CD14-positive monocyte (primary cell): Measurements from ENCODE around the gene MORN3. TPM values are rescaled to one million over a fixed set of nuclear protein-coding genes. Genes with fewer than 3 reads are reported as not detected.
"Not testable (repeated sequence)": the region's sequence is repeated elsewhere in the genome, so short reads cannot be mapped to it uniquely, and the experiment has no call there.

Experiments used
- DNase-seq, 3 donors: peaks; one replicate each; pipeline ENCODE4 v3.0.0-alpha.2; 2011 to 2022
- H2AFZ ChIP-seq: 2 replicates; pipeline ENCODE4 v1.6.0; 2012; ENCODE audit warnings: mild to moderate bottlenecking, low read depth, low read length, inconsistent platforms; ENCODE audit not compliant: insufficient read depth, poor library complexity, severe bottlenecking
- H3K27ac ChIP-seq, 2 donors: 1 replicate in 1 of 2; 2 replicates in 1 of 2; pipeline ENCODE4 v1.5.1; 2012 to 2013; ENCODE audit warnings: low read length in 2 of 2, control low read depth in 1 of 2, inconsistent platforms in 1 of 2, low read depth in 1 of 2, mild to moderate bottlenecking in 1 of 2
- H3K27me3 ChIP-seq, 2 donors: one replicate each; pipeline versions ENCODE4 v1.6.0 to v1.6.1; 2011 to 2013; ENCODE audit warnings: low read length in 2 of 2; ENCODE audit not compliant: control insufficient read depth in 2 of 2, insufficient read depth in 2 of 2
- H3K36me3 ChIP-seq, 2 donors: replicated peaks in 1 of 2; 1 replicate in 1 of 2; 2 replicates in 1 of 2; pipeline versions ENCODE4 v1.5.1 to v1.6.1; 2012 to 2013; ENCODE audit warnings: low read length in 2 of 2, control low read depth in 1 of 2, inconsistent platforms in 1 of 2, mild to moderate bottlenecking in 1 of 2; ENCODE audit not compliant: insufficient read depth in 2 of 2, control insufficient read depth in 1 of 2
- H3K4me1 ChIP-seq, 2 donors: 1 replicate in 1 of 2; 2 replicates in 1 of 2; pipeline versions ENCODE4 v1.5.1 to v1.6.1; 2012 to 2013; ENCODE audit warnings: low read length in 2 of 2, control low read depth in 1 of 2, inconsistent platforms in 1 of 2, mild to moderate bottlenecking in 1 of 2, moderate library complexity in 1 of 2; ENCODE audit not compliant: insufficient read depth in 2 of 2, control insufficient read depth in 1 of 2
- H3K4me2 ChIP-seq: replicated peaks from 2 replicates; pipeline ENCODE3; 2012; ENCODE audit warnings: low read length, moderate library complexity, mild to moderate bottlenecking; ENCODE audit not compliant: poor library complexity, severe bottlenecking; ENCODE audit errors: extremely low read depth
- H3K4me3 ChIP-seq, 3 experiments: fragments of 200-600 bp in 1 of 3; sonication (generic) in 1 of 3; replicated peaks in 1 of 3; 1 replicate in 2 of 3; 2 replicates in 1 of 3; pipeline ENCODE4 v1.5.1; 2011 to 2013; ENCODE audit warnings: low read length in 3 of 3, mild to moderate bottlenecking in 3 of 3, control low read depth in 2 of 3, low read depth in 2 of 3, inconsistent platforms in 1 of 3, moderate library complexity in 1 of 3
- H3K79me2 ChIP-seq: 2 replicates; pipeline ENCODE4 v1.6.0; 2012; ENCODE audit warnings: mild to moderate bottlenecking, control low read depth, inconsistent platforms, low read length, moderate library complexity; ENCODE audit not compliant: insufficient read depth
- H3K9ac ChIP-seq: 2 replicates; pipeline ENCODE4 v1.6.0; 2017; ENCODE audit warnings: low read length, mild to moderate bottlenecking; ENCODE audit not compliant: insufficient read depth, poor library complexity, severe bottlenecking
- H3K9me3 ChIP-seq, 2 donors: replicated peaks in 1 of 2; 1 replicate in 1 of 2; 2 replicates in 1 of 2; pipeline versions ENCODE4 v1.5.1 to v1.6.1; 2012 to 2013; ENCODE audit warnings: low read length in 2 of 2, control low read depth in 1 of 2; ENCODE audit not compliant: control insufficient read depth in 1 of 2, insufficient read depth in 1 of 2
- H4K20me1 ChIP-seq: 2 replicates; pipeline ENCODE4 v1.6.0; 2012; ENCODE audit warnings: mild to moderate bottlenecking, low read length, control low read depth, moderate library complexity; ENCODE audit not compliant: insufficient read depth
- H3K27ac Mint-ChIP-seq, 7 donors: one replicate each; pipeline ENCODE4 v1.8.0; 2020; ENCODE audit warnings: mild to moderate bottlenecking in 7 of 7, mixed read lengths in 7 of 7, moderate library complexity in 6 of 7, inconsistent platforms in 2 of 7
- H3K27me3 Mint-ChIP-seq, 3 donors: one replicate each; pipeline ENCODE4 v1.8.0; 2021 to 2022; ENCODE audit warnings: low read depth in 3 of 3, mild to moderate bottlenecking in 3 of 3, mixed read lengths in 3 of 3, moderate library complexity in 3 of 3, inconsistent platforms in 1 of 3
- H3K36me3 Mint-ChIP-seq, 2 donors: one replicate each; pipeline ENCODE4 v1.8.0; 2020; ENCODE audit warnings: mixed read lengths in 2 of 2, inconsistent platforms in 1 of 2, mild to moderate bottlenecking in 1 of 2
- H3K4me1 Mint-ChIP-seq: one replicate; pipeline ENCODE4 v1.8.0; 2020; ENCODE audit warnings: mild to moderate bottlenecking, mixed read lengths
- H3K4me3 Mint-ChIP-seq, 2 donors: one replicate each; pipeline ENCODE4 v1.8.0; 2020; ENCODE audit warnings: mild to moderate bottlenecking in 2 of 2, mixed read lengths in 2 of 2, moderate library complexity in 1 of 2
- H3K9me3 Mint-ChIP-seq, 7 donors: one replicate each; pipeline ENCODE4 v1.8.0; 2020 to 2022; ENCODE audit warnings: mixed read lengths in 7 of 7, mild to moderate bottlenecking in 6 of 7, moderate library complexity in 6 of 7, inconsistent platforms in 2 of 7
- whole genome bisulfite sequencing: methylation state at CpG from one replicate; pipeline ENCODE4 v1.1.5; 2013; ENCODE audit warnings: missing lambda C conversion rate; ENCODE audit not compliant: insufficient coverage; 5-methylcytosine and 5-hydroxymethylcytosine counted together
- intact Hi-C, 2 donors: fragments of 100-400 bp; cut with micrococcal nuclease; formaldehyde crosslinking; loops; one replicate each; pipeline versions ENCODE4 v1.15.0 to v1.15.1; 2023
- polyA plus RNA-seq, 3 donors: library from polyadenylated mRNA; depleted of rRNA in 1 of 3; unstranded in 2 of 3; stranded (reverse) in 1 of 3; fragments of 300-500 nt in 2 of 3; fragments of >200 nt in 1 of 3; fragmentation: Illumina TruSeq in 2 of 3; gene quantifications; 1 replicate in 2 of 3; 2 replicates in 1 of 3; pipeline ENCODE4 v1.2.3, GENCODE V29; 2012 to 2021
- TF ChIP-seq, protein P1 (sequence below): fragments of 200-600 bp; IDR thresholded peaks from one replicate; pipeline ENCODE4 v1.8.0; 2022; ENCODE audit warnings: antibody characterized with exemption, mild to moderate bottlenecking

Gene MORN3
- polyA plus RNA-seq, 3 donors: 0.17 TPM; not detected in 2

- Mint-ChIP-seq H3K9me3 (peaks cover 0 to 2% (median 0%) of the 10 kb centered on the region in 7 donors), H3K36me3 (peaks cover 10 to 15% of the 10 kb centered on the region in 2 donors), H3K27me3 (peaks cover 0 to 6% (median 5%) of the 10 kb centered on the region in 3 donors), H3K4me1 (peaks cover 49% of the 10 kb centered on the region), H3K4me3 (no peak overlapping the region), H3K27ac (peak overlapping the region in 5 of 7 donors; percentile 20 to 79 (median 60))
- intact Hi-C loops: loop anchor here in 1 of 2 donors (5.0 kb wide), 1 partner anchor 172 kb away; no protein-coding TSS in a partner anchor
- Histone ChIP-seq H3K27me3 (no peaks in the 10 kb centered on the region), H3K9me3 (no peaks in the 10 kb centered on the region), H3K36me3 (peaks cover 0 to 2% of the 10 kb centered on the region in 2 donors), H3K4me1 (peaks cover 38 to 48% of the 10 kb centered on the region in 2 donors), H3K27ac (no peak overlapping the region), H3K4me2 (no peak overlapping the region), H4K20me1 (no peaks in the 10 kb centered on the region), H3K4me3 (no peak overlapping the region), H2AFZ (no peak overlapping the region), H3K9ac (no peak overlapping the region), H3K79me2 (peaks cover 30% of the 10 kb centered on the region)
- TF ChIP-seq, protein P1, sequence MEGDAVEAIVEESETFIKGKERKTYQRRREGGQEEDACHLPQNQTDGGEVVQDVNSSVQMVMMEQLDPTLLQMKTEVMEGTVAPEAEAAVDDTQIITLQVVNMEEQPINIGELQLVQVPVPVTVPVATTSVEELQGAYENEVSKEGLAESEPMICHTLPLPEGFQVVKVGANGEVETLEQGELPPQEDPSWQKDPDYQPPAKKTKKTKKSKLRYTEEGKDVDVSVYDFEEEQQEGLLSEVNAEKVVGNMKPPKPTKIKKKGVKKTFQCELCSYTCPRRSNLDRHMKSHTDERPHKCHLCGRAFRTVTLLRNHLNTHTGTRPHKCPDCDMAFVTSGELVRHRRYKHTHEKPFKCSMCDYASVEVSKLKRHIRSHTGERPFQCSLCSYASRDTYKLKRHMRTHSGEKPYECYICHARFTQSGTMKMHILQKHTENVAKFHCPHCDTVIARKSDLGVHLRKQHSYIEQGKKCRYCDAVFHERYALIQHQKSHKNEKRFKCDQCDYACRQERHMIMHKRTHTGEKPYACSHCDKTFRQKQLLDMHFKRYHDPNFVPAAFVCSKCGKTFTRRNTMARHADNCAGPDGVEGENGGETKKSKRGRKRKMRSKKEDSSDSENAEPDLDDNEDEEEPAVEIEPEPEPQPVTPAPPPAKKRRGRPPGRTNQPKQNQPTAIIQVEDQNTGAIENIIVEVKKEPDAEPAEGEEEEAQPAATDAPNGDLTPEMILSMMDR: peak; percentile 73
- 90% methylated on average over 17 of the region's 18 CpGs for WGBS
- DNase-seq: peak in 2 of 3 donors; percentile 19 to 31
Measured at GRCh38 chr12:121668750-121669520, 519 bp downstream of the MORN3 start.

- 99% methylated on average over 4 of the region's 6 CpGs for WGBS
Measured at GRCh38 chr12:121666829-121667228, 2.6 kb downstream of the MORN3 start.

More at GRCh38 chr12:121666829-121667228, 2.6 kb downstream of the MORN3 start:
- not testable (repeated sequence) for H2AFZ ChIP-seq, H4K20me1 ChIP-seq, H3K27me3 Mint-ChIP-seq, H3K9me3 Mint-ChIP-seq, H3K9me3 ChIP-seq, H3K4me3 ChIP-seq, H3K4me3 Mint-ChIP-seq, H3K36me3 ChIP-seq, H3K9ac ChIP-seq, H3K27me3 ChIP-seq
- peak in 2 of 3 donors; percentile 16 to 63 for DNase-seq
- H3K27ac Mint-ChIP-seq: peak overlapping the region; percentile 70 to 88 (median 79)
- H3K4me1 Mint-ChIP-seq: peaks cover 55% of the 10 kb centered on the region
- Histone ChIP-seq H3K27ac (peak overlapping the region in 1 of 2 donors; percentile 48), H3K4me1 (peaks cover 44 to 56% of the 10 kb centered on the region in 2 donors), H3K79me2 (peaks cover 30% of the 10 kb centered on the region), H3K4me2 (peak overlapping the region; percentile 21)
- peaks cover 10 to 15% of the 10 kb centered on the region in 2 donors for H3K36me3 Mint-ChIP-seq
- intact Hi-C loops: loop anchor here in 1 of 2 donors (5.0 kb wide), 1 partner anchor 170 kb away; no protein-coding TSS in a partner anchor
